NCI-H82 (cell line): ENCODE data around the gene CDKN1C.

Source experiments
- DNase-seq: peaks from one replicate; lab custom pipeline; 2025; lab: John Stamatoyannopoulos, UW

CDKN1C gene

GRCh38 chr11:2846470-2846869 lies 39.1 kb downstream of the CDKN1C start:
- DNase-seq: no peak

- DNase-seq: no peak
Measured at GRCh38 chr11:2846056-2846455, 39.5 kb downstream of the CDKN1C start.

- no peak for DNase-seq
Measured at GRCh38 chr11:2844996-2845395, 40.6 kb downstream of the CDKN1C start.

- no peak for DNase-seq
Measured at GRCh38 chr11:2844116-2844842, 41.3 kb downstream of the CDKN1C start.

- DNase-seq: no peak
Measured at GRCh38 chr11:2843551-2843950, 42.0 kb downstream of the CDKN1C start.

- DNase-seq: no peak
Measured at GRCh38 chr11:2842876-2843275, 42.7 kb downstream of the CDKN1C start.

GRCh38 chr11:2841411-2842190 lies 44.0 kb downstream of the CDKN1C start:
- no peak for DNase-seq

- DNase-seq: no peak
Measured at GRCh38 chr11:2839395-2839943, 46.1 kb downstream of the CDKN1C start.

GRCh38 chr11:2838676-2839294 lies 46.8 kb downstream of the CDKN1C start:
- DNase-seq: no peak

GRCh38 chr11:2838091-2838490 lies 47.5 kb downstream of the CDKN1C start:
- DNase-seq: no peak

- DNase-seq: no peak
Measured at GRCh38 chr11:2837651-2838050, 47.9 kb downstream of the CDKN1C start.

GRCh38 chr11:2837096-2837601 lies 48.4 kb downstream of the CDKN1C start:
- peak; percentile 28 for DNase-seq

GRCh38 chr11:2836315-2837095 lies 49.1 kb downstream of the CDKN1C start:
- no peak for DNase-seq

GRCh38 chr11:2835751-2836150 lies 49.8 kb downstream of the CDKN1C start:
- no peak for DNase-seq

- no peak for DNase-seq
Measured at GRCh38 chr11:2835296-2835695, 50.3 kb downstream of the CDKN1C start.

- no peak for DNase-seq
Measured at GRCh38 chr11:2834503-2835273, 50.9 kb downstream of the CDKN1C start.

- no peak for DNase-seq
Measured at GRCh38 chr11:2833716-2834502, 51.7 kb downstream of the CDKN1C start.
